Endothelial cell (in vitro differentiated cells): ENCODE data around the gene CSNK1G3. TPM values are rescaled to one million over a fixed set of nuclear protein-coding genes. Genes with fewer than 3 reads are reported as not detected.

Source experiments
- DNase-seq: peaks from one replicate; pipeline ENCODE4 v3.0.0; 2021; ENCODE audit warnings: low spot score
- H3K27ac Mint-ChIP-seq: one replicate; pipeline ENCODE4 v1.8.0; 2021; ENCODE audit warnings: mixed read lengths, inconsistent platforms; ENCODE audit not compliant: unreplicated experiment
- H3K27me3 Mint-ChIP-seq: one replicate; pipeline ENCODE4 v1.8.0; 2021; ENCODE audit warnings: mild to moderate bottlenecking, moderate library complexity, mixed read lengths, inconsistent platforms; ENCODE audit not compliant: unreplicated experiment
- H3K36me3 Mint-ChIP-seq: one replicate; pipeline ENCODE4 v1.8.0; 2021; ENCODE audit warnings: mild to moderate bottlenecking, low read depth, mixed read lengths, inconsistent platforms; ENCODE audit not compliant: unreplicated experiment
- H3K4me1 Mint-ChIP-seq: one replicate; pipeline ENCODE4 v1.8.0; 2021; ENCODE audit warnings: mild to moderate bottlenecking, mixed read lengths, inconsistent platforms; ENCODE audit not compliant: unreplicated experiment
- H3K4me3 Mint-ChIP-seq: one replicate; pipeline ENCODE4 v1.8.0; 2021; ENCODE audit warnings: mild to moderate bottlenecking, mixed read lengths, inconsistent platforms; ENCODE audit not compliant: unreplicated experiment
- H3K9me3 Mint-ChIP-seq: one replicate; pipeline ENCODE4 v1.8.0; 2021; ENCODE audit warnings: mixed read lengths, inconsistent platforms; ENCODE audit not compliant: unreplicated experiment
- total RNA-seq: library from RNA; stranded (reverse); fragmentation: NEBNext Ultra II Directional; extraction: Animal tissue kit (Norgen Biotek cat#: 25700); gene quantifications from one replicate; pipeline ENCODE4 v1.2.1, GENCODE V29; 2021; ENCODE audit not compliant: unreplicated experiment
- TF ChIP-seq, protein P1 (sequence below): fragments of 200-600 bp; sonication (generic); IDR thresholded peaks from one replicate; pipeline ENCODE4 v1.5.0; 2021; ENCODE audit warnings: antibody characterized with exemption; ENCODE audit not compliant: unreplicated experiment

CSNK1G3 gene
- total RNA-seq, 1 donor from 2014 or later, result 55.6 TPM

DNA sequence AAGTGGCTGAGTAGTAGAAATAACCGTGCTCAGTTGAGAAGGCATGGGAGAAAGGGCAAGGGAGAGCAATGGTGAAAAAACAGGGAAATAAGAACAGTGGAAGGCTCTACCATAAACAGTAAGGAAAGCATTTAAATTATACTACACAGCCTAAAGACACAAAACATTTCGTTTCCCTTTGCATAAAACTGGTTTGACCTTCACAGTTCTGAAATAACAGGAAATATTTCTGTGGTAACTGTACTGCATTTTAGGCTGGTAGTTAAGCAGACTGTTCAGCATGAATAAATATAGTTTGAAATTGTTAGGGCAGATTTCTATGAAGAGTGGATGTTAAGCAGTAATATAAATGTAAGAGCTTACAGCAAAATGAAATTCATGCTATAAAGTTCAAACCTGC, 147.5 kb downstream of the CSNK1G3 start:
- no peak for DNase-seq

DNA sequence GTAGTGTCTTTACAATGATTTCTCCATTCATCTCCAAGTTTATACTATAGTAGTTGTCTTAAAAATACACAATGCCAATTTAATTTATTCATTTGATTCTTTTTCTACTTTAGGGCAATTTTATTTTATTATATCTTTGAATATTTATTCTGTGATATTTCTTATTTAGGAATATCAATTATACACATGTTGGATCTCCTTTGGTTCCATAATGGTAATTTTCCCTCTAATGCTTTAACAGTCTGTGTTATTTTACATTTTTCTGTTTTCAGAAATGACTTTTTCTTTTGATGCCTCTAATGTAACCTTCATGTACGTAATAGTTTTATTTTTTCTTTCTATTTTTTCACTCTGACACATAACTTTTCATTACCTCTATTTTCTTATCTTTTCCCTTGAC, 153.0 kb downstream of the CSNK1G3 start:
- Mint-ChIP-seq H3K4me3 (no peak overlapping the region), H3K9me3 (peaks cover 4% of the 10 kb centered on the region), H3K27me3 (no peaks in the 10 kb centered on the region), H3K4me1 (no peaks in the 10 kb centered on the region), H3K36me3 (no peaks in the 10 kb centered on the region), H3K27ac (no peak overlapping the region)
- TF ChIP-seq, protein P1, sequence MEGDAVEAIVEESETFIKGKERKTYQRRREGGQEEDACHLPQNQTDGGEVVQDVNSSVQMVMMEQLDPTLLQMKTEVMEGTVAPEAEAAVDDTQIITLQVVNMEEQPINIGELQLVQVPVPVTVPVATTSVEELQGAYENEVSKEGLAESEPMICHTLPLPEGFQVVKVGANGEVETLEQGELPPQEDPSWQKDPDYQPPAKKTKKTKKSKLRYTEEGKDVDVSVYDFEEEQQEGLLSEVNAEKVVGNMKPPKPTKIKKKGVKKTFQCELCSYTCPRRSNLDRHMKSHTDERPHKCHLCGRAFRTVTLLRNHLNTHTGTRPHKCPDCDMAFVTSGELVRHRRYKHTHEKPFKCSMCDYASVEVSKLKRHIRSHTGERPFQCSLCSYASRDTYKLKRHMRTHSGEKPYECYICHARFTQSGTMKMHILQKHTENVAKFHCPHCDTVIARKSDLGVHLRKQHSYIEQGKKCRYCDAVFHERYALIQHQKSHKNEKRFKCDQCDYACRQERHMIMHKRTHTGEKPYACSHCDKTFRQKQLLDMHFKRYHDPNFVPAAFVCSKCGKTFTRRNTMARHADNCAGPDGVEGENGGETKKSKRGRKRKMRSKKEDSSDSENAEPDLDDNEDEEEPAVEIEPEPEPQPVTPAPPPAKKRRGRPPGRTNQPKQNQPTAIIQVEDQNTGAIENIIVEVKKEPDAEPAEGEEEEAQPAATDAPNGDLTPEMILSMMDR, result no peak
- DNase-seq, result no peak

More for the DNA sequence above, 147.5 kb downstream of the CSNK1G3 start:
- Mint-ChIP-seq H3K27ac (no peak overlapping the region), H3K4me3 (no peak overlapping the region), H3K27me3 (no peaks in the 10 kb centered on the region), H3K4me1 (no peaks in the 10 kb centered on the region), H3K36me3 (no peaks in the 10 kb centered on the region), H3K9me3 (peaks cover 4% of the 10 kb centered on the region)
- TF ChIP-seq, protein P1, result no peak

DNA sequence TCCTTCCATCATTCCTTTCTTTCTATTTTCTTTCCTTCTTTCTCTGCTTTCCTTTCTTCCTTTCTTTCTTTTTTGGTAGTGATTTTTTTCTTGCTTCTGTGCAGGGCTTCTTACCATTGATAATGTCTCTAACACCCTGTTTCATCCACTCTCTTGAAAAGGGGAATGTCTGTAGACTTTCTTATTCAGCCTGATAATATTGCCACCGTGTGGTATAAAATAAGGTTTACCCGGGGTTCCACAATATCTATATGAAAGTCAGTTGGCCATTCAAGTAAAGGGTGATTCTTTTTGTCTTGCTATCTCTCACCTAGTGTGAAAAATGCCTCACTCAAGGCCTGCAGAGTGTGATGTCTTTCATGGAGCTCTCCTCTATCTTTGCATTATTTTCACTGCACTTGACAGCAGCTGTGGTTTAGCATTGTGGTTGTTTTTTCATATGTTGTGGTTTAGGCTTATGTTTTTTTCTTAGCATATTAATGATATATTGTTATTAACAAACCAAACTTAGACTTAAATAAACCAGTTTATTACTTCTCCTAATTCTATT, 153.9 kb downstream of the CSNK1G3 start:
- TF ChIP-seq, protein P1, result no peak
- no peak overlapping the region for H3K4me3 Mint-ChIP-seq

More for the DNA sequence above, 153.9 kb downstream of the CSNK1G3 start:
- Mint-ChIP-seq H3K27ac (no peak overlapping the region), H3K9me3 (peaks cover 4% of the 10 kb centered on the region), H3K36me3 (no peaks in the 10 kb centered on the region), H3K27me3 (no peaks in the 10 kb centered on the region), H3K4me1 (no peaks in the 10 kb centered on the region)
- no peak for DNase-seq

Other genes starting within 250 kb of the CSNK1G3 start
- 13.6 TPM for gene CEP120, start 88.8 kb upstream of the CSNK1G3 start, total RNA-seq